COLO829 (cell line): ENCODE results near the gene PPIP5K2.
"Not testable (repeated sequence)": the region's sequence is repeated elsewhere in the genome, so short reads cannot be mapped to it uniquely, and the experiment has no call there.

ENCODE experiments used
- DNase-seq: peaks from one replicate; pipeline ENCODE4 v3.0.0; 2012; ENCODE audit warnings: low spot score

Gene PPIP5K2

GRCh38 chr5:103122242-103122641 lies 2.1 kb downstream of the PPIP5K2 start:
- no peak for DNase-seq

GRCh38 chr5:103126557-103126956 lies 6.5 kb downstream of the PPIP5K2 start:
- DNase-seq = no peak

GRCh38 chr5:103127292-103127817 lies 7.3 kb downstream of the PPIP5K2 start:
- no peak for DNase-seq

- no peak for DNase-seq
Measured at GRCh38 chr5:103128202-103128601, 8.1 kb downstream of the PPIP5K2 start.

- no peak for DNase-seq
Measured at GRCh38 chr5:103132684-103133083, 12.6 kb downstream of the PPIP5K2 start.

GRCh38 chr5:103133231-103133630 lies 13.1 kb downstream of the PPIP5K2 start:
- DNase-seq = no peak

- no peak for DNase-seq
Measured at GRCh38 chr5:103135461-103135860, 15.4 kb downstream of the PPIP5K2 start.

- DNase-seq = no peak
Measured at GRCh38 chr5:103138202-103138690, 18.1 kb downstream of the PPIP5K2 start.

GRCh38 chr5:103139264-103139865 lies 19.3 kb downstream of the PPIP5K2 start:
- DNase-seq = peak; percentile 33

- not testable (repeated sequence) for DNase-seq
Measured at GRCh38 chr5:103142132-103142531, 22.0 kb downstream of the PPIP5K2 start.

GRCh38 chr5:103145196-103145595 lies 25.1 kb downstream of the PPIP5K2 start:
- DNase-seq = no peak

- DNase-seq = no peak
Measured at GRCh38 chr5:103148213-103148612, 28.1 kb downstream of the PPIP5K2 start.

- DNase-seq = no peak
Measured at GRCh38 chr5:103151156-103151555, 31.1 kb downstream of the PPIP5K2 start.

- no peak for DNase-seq
Measured at GRCh38 chr5:103166706-103167105, 46.6 kb downstream of the PPIP5K2 start.

- no peak for DNase-seq
Measured at GRCh38 chr5:103174147-103174546, 54.0 kb downstream of the PPIP5K2 start.

- DNase-seq = no peak
Measured at GRCh38 chr5:103177543-103177942, 57.4 kb downstream of the PPIP5K2 start.

GRCh38 chr5:103178167-103178566 lies 58.1 kb downstream of the PPIP5K2 start:
- peak; percentile 0 for DNase-seq

- DNase-seq = no peak
Measured at GRCh38 chr5:103186152-103186551, 66.1 kb downstream of the PPIP5K2 start.

- no peak for DNase-seq
Measured at GRCh38 chr5:103188436-103188835, 68.3 kb downstream of the PPIP5K2 start.

GRCh38 chr5:103203226-103203625 lies 83.1 kb downstream of the PPIP5K2 start:
- DNase-seq = no peak

- not testable (repeated sequence) for DNase-seq
Measured at GRCh38 chr5:103204990-103205389, 84.9 kb downstream of the PPIP5K2 start.

- no peak for DNase-seq
Measured at GRCh38 chr5:103205991-103206700, 86.0 kb downstream of the PPIP5K2 start.

GRCh38 chr5:103207011-103207410 lies 86.9 kb downstream of the PPIP5K2 start:
- DNase-seq = no peak
